ENCODE measurements around the gene TSPO. TPM values are rescaled to one million over a fixed set of nuclear protein-coding genes. Genes with fewer than 3 reads are reported as not detected.

Gene TSPO
- total RNA-seq, 6 experiments from 2014 or later, result 325 to 442 (median 361) TPM

DNA sequence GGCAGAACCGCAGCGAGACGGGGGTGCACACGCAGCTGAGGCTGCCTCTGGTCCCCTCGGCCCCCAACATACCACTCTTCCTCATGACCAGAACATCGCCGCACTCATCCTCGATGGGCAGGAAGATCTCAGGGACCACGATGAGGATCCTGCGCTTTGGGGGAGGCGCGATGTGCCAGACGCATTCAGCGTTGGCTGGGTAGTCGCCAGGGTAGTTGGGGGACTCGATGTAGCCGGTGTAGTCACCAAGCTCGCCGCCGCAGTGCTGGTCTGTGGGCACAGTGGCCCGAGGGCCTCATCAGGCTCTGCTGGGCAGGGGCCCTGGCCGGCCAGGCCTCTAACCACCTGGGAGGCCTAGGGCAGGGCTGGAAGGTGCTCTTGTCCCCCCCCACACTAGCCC, 58.6 kb downstream of the TSPO start:
- no peak for DNase-seq
- Mint-ChIP-seq H3K4me3 (no peak overlapping the region), H3K4me1 (ENCODE audit: low read depth) (no peaks in the 10 kb centered on the region), H3K9me3 (no peaks in the 10 kb centered on the region), H3K27ac (no peak overlapping the region), H3K36me3 (ENCODE audit: low read depth) (no peaks in the 10 kb centered on the region), H3K27me3 (ENCODE audit: insufficient read depth) (peaks cover 26% of the 10 kb centered on the region)
- TF ChIP-seq, protein P1, sequence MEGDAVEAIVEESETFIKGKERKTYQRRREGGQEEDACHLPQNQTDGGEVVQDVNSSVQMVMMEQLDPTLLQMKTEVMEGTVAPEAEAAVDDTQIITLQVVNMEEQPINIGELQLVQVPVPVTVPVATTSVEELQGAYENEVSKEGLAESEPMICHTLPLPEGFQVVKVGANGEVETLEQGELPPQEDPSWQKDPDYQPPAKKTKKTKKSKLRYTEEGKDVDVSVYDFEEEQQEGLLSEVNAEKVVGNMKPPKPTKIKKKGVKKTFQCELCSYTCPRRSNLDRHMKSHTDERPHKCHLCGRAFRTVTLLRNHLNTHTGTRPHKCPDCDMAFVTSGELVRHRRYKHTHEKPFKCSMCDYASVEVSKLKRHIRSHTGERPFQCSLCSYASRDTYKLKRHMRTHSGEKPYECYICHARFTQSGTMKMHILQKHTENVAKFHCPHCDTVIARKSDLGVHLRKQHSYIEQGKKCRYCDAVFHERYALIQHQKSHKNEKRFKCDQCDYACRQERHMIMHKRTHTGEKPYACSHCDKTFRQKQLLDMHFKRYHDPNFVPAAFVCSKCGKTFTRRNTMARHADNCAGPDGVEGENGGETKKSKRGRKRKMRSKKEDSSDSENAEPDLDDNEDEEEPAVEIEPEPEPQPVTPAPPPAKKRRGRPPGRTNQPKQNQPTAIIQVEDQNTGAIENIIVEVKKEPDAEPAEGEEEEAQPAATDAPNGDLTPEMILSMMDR (IDR thresholded peaks at IDR 0.05), result no peak

DNA sequence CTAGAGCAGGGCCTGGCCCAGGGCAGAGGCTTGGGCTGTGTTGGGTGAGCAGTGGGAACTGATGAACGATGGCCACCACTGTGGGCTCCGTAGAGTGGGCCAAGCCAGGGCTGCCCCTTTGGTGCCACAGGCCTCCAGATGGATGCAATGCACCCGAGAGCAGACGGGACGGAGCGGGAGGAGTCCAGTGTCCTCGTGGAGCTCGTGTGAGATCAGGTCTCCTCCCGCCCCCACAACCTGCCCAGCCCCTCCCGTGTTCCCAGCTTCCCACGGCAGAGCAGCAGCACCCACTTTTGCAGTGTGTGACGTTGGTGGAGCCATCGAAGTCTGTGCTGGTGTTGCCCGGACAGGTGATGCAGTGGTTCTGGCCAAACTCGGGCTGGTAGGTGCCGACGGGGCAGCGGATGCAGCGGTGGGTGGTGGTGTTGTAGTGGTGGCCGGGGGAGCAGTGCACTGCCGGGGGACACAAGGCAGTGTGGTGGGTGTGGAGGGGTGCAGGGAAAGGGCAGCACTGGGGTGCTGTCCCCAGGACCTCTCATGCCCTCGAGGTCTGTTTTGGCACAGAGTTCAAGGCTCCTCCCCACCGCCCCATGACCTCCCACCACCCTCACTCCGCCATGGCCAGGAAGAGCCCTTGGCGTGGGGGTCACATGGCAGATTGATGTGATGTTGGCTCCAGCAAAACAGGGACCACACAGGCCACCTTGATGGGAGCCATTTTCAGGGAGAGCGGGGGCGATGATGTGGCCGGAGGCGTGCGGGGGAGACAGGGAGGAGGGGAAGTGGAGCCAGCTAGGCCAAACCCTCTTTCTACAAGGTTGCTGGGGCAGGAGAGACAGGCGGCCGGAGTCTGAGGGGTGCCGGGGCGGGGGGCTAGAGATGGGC, 59.5 kb downstream of the TSPO start:
- H3K9me3 Mint-ChIP-seq, result no peaks in the 10 kb centered on the region
- TF ChIP-seq, protein P1 (IDR thresholded peaks at IDR 0.05), result no peak
- H3K27ac Mint-ChIP-seq, result no peak overlapping the region
- no peak for DNase-seq
- no peaks in the 10 kb centered on the region for H3K36me3 Mint-ChIP-seq (ENCODE audit: low read depth)
- H3K4me1 Mint-ChIP-seq (ENCODE audit: low read depth), result no peaks in the 10 kb centered on the region
- H3K4me3 Mint-ChIP-seq, result no peak overlapping the region
- H3K27me3 Mint-ChIP-seq (ENCODE audit: insufficient read depth), result peaks cover 32% of the 10 kb centered on the region

DNA sequence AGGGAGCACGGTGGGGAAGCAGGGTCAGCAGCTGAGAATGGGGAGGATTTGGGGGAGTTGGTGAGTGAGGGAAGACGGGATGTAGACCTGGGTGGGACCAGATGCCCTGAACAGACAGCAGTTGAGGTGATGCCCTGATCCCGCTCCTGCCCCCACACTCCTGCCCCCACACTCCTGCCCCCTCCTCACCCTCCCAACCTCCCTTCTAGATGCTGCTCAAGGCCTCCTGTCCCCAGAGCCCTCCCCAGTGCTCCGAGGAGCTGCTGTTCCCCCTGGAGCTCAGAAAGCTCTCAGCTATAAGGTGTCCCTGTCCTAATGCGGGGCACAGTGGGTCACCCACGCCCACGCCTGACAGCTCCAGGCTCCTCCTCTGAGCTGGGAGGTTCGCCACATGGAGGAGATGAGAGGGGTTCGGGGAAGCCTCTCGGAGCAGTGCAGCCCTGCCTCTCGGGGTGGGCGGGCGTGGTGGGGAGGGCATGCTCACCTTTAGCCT, 60.6 kb downstream of the TSPO start:
- TF ChIP-seq, protein P1 (IDR thresholded peaks at IDR 0.05), result no peak
- Mint-ChIP-seq H3K4me1 (ENCODE audit: low read depth) (no peaks in the 10 kb centered on the region), H3K27ac (no peak overlapping the region), H3K36me3 (ENCODE audit: low read depth) (no peaks in the 10 kb centered on the region), H3K4me3 (no peak overlapping the region), H3K27me3 (ENCODE audit: insufficient read depth) (peaks cover 29% of the 10 kb centered on the region), H3K9me3 (no peaks in the 10 kb centered on the region)
- DNase-seq, result no peak

DNA sequence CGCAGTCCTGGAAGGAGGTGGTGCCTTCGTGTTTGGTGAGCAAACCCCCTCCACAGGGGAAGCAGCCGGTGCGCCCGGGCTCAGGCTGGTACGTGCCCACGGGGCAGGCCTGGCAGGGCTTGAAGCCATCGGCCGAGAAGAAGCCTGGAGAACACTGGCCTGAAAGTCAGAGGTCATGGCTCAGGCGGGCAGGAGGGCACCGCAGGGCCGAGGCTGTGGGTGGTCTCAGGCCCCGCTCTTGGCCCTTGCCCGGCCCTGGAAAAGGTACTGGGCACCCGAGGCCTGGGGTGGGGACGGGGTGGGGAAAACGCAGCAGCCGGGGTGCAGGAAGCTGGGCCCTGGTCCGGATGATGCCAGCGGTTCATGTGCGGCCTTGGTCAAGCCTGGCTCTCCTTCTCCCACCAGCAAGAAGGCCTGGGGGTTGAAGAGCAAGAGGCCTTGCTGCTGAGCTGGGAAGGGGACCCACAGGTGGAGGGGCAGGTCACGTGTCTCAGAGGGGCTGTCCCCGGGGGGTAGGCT, 61.1 kb downstream of the TSPO start:
- Mint-ChIP-seq H3K9me3 (no peaks in the 10 kb centered on the region), H3K4me1 (ENCODE audit: low read depth) (no peaks in the 10 kb centered on the region), H3K27ac (no peak overlapping the region), H3K36me3 (ENCODE audit: low read depth) (no peaks in the 10 kb centered on the region), H3K4me3 (no peak overlapping the region), H3K27me3 (ENCODE audit: insufficient read depth) (peaks cover 30% of the 10 kb centered on the region)
- TF ChIP-seq, protein P1 (IDR thresholded peaks at IDR 0.05), result no peak
- no peak for DNase-seq

Other genes with a start within 250 kb of the TSPO start
- 10 to 100 TPM; 69.8 to 97.3 (median 76.2) TPM for gene PACSIN2, start 136.4 kb upstream of the TSPO start, total RNA-seq (2021; fragmentation: NEBNext Ultra II Directional; extraction: Animal tissue kit (Norgen Biotek cat#: 25700))
- gene TTLL1, start 62.2 kb upstream of the TSPO start, total RNA-seq (2021; fragmentation: NEBNext Ultra II Directional; extraction: Animal tissue kit (Norgen Biotek cat#: 25700)), result 1 to 10 TPM; 5.7 to 7.7 (median 6.5) TPM
- gene BIK, start 40.8 kb upstream of the TSPO start, total RNA-seq (2021; fragmentation: NEBNext Ultra II Directional; extraction: Animal tissue kit (Norgen Biotek cat#: 25700)), result under 1 TPM in 1 of 6 experiments, not detected in 5; 0.20 TPM
- 10 to 100 TPM; 15.1 to 16.6 (median 15.6) TPM for gene MCAT, start 8.2 kb upstream of the TSPO start, total RNA-seq (2021; fragmentation: NEBNext Ultra II Directional; extraction: Animal tissue kit (Norgen Biotek cat#: 25700))
- 10 to 100 TPM; 33.9 to 42.4 (median 38.7) TPM for gene TTLL12, start 35.6 kb downstream of the TSPO start, total RNA-seq (2021; fragmentation: NEBNext Ultra II Directional; extraction: Animal tissue kit (Norgen Biotek cat#: 25700))
- gene SCUBE1, start 191.8 kb downstream of the TSPO start, total RNA-seq (2021; fragmentation: NEBNext Ultra II Directional; extraction: Animal tissue kit (Norgen Biotek cat#: 25700)), result not detected